GM21360 (cell line): Measurements from ENCODE around the gene FSD1L.
"Not testable (repeated sequence)": the region's sequence is repeated elsewhere in the genome, so short reads cannot be mapped to it uniquely, and the experiment has no call there.

ENCODE experiments used
- ATAC-seq: cut with Tn5 transposase; IDR thresholded peaks from one replicate; pipeline ENCODE4 v1.9.1; 2021; ENCODE audit warnings: mild to moderate bottlenecking, moderate library complexity; ENCODE audit not compliant: unreplicated experiment

Gene FSD1L

GRCh38 chr9:105483618-105484017, 35.8 kb downstream of the FSD1L start:
- peak; percentile 85 for ATAC-seq

DNA sequence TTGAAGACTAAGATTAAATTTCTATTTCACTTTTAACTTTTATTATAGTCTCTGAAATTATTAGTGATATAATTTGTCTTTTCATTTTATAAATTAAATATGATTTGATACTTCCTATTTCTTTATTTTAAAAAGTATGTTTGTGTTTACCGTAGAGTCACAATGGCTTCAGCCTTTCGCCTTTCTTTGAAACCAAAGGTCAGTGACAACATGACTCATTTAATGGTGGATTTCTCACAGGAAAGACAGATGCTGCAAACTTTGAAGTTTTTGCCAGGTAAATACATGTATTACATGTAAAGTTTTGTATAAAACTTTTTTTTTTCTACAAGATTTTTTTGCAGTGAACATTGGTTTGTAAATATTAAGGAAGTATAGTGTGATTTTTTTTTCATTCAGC, 36.4 kb downstream of the FSD1L start:
- ATAC-seq: no peak

- ATAC-seq: no peak
Measured at GRCh38 chr9:105485131-105485530, 37.3 kb downstream of the FSD1L start.

DNA sequence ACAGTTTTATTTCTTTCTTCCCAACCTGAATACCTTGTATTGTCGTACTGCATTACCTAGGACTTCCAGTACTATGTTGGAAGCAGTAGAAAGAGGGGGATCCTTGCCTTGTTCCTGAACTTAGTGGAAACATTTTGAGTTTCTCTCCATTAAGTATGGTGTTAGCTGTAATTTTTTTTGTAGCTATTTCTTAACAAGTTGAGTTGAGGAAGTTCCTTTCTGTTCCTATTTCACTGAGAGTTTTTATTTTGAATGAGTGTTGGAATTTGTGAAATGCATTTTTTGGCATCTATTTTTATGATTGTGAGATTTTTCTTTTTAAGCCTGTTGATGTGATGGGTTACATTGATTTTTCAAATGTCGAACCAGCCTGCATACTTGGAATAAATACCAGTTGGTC, 49.0 kb downstream of the FSD1L start:
- no peak for ATAC-seq

GRCh38 chr9:105497704-105498103, 49.9 kb downstream of the FSD1L start:
- ATAC-seq: no peak

- ATAC-seq: peak; percentile 89
Measured at GRCh38 chr9:105500108-105500766, 52.4 kb downstream of the FSD1L start.

DNA sequence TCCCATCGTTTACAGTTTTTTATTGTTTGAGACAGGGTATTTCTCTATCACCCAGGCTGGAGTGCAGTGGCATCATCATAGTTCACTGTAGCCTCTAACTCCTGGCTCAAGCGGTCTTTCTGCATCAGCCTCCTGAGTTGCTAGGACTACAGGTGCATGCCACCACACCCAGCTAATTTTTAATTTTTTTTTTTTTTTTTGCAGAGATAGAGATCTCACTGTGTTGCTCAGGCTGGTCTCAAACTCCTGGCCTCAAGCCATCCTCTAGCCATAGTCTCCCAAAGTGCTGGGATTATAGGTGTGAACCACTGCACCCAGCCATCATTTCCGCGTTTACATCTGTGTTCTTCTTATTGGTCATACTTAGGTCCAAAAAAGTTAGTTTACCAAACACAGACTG, 53.6 kb downstream of the FSD1L start:
- ATAC-seq: no peak

- no peak for ATAC-seq
Measured at GRCh38 chr9:105502276-105502675, 54.4 kb downstream of the FSD1L start.

GRCh38 chr9:105503881-105504280, 56.0 kb downstream of the FSD1L start:
- peak; percentile 32 for ATAC-seq

DNA sequence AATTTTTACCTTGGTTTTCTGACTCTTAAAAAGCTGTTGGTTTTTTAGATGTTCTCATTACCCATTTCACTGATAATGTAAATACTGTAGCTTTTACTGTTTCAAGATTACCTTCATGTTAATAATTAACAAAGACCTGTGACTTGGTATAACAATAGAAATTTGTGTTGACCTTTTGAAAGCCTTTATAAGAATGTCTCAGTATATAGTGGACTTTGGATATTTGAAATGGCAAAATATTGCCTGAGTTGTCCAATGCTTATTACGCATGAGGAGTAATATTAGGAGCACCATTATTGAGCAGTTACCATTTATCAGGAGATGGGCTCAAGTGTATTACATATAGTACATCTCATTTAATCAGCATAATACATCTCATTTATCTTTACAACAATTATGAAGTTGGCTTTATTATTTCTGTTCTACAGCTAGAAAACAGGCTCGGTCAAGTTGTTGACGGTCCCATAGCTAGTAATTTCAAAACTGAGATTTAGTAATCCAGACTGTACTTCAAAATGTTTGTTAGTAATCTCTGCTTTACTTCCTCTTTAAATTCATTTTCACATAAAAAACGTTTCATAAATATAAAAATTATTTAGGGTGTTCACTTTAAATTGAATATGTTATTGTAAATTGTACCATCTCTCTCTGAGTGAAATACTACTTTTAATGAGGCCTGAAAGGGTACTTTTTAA, 59.4 kb downstream of the FSD1L start:
- ATAC-seq: no peak

- no peak for ATAC-seq
Measured at GRCh38 chr9:105508530-105508929, 60.7 kb downstream of the FSD1L start.

- ATAC-seq: peak; percentile 54
Measured at GRCh38 chr9:105510024-105510423, 62.2 kb downstream of the FSD1L start.

- no peak for ATAC-seq
Measured at GRCh38 chr9:105511446-105511845, 63.6 kb downstream of the FSD1L start.

DNA sequence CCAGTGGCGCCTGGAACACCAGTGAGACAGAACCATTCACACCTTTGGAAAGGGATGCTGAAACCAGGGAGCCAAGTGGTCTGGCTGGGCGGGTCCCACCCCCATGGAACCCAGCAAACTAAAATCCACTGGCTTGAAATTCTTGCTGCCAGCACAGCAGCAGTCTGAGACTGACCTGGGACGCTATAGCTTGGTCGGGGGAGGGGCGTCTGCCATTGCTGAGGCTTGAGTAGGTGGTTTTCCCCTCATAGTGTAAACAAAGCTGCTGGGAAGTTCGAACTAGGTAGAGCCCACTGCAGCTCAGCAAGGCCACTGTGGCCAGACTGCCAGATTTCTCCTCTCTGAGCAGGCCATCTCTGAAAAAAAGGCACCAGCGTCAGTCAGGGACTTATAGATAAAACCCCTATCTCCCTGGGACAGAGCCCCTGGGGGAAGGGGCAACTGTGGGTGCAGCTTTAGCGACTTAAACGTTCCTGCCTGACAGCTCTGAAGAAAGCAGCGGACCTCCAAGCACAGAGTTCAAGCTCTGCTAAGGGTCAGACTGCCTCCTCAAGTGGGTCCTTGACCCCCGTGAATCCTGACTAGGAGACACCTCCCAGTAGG, 68.1 kb downstream of the FSD1L start:
- ATAC-seq: no peak

GRCh38 chr9:105519710-105520369, 72.0 kb downstream of the FSD1L start:
- peak; percentile 75 for ATAC-seq

DNA sequence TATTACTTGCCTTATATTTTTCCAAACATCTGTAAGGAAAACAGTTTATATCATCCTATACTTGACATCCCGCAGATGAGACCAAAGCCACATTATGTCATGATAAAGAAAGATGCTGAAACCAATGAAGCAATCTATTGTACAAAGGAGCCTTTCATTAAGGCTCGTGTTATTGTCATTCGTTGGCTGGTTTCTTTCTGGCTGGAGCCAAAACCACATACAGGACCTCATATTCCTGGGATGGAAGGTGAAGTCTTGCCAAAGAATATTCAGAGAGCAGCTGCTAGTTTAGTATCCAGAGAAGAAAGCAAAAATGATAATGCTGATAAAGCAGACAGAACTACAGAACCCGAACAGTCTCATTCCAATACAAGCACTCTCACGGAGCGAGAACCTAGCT, 73.2 kb downstream of the FSD1L start:
- not testable (repeated sequence) for ATAC-seq

DNA sequence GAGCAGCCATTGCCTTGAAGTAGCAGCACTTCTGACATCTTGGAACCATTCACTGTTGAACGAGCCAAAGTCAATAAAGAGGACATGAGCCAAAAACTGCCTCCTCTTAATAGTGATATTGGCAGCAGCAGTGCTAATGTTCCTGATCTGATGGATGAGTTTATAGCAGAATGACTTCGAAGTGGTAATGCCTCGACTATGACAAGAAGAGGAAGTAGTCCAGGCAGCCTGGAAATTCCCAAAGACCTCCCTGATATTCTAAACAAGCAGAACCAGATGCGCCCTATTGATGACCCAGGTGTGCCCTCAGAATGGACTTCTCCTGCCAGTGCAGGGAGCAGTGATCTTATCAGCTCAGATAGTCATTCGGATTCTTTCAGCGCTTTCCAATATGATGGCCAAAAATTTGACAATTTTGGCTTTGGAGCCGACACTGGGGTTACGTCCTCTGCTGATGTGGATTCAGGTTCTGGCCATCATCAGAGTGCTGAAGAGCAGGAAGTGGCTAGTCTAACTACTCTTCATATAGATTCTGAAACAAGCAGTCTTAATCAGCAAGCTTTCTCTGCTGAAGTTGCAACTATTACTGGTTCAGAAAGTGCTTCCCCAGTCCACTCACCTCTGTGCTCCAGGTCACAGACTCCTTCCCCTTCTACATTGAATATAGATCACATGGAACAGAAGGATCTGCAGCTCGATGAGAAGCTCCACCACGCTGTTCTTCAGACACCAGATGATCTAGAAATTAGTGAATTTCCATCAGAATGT, 75.0 kb downstream of the FSD1L start:
- ATAC-seq: peak; percentile 61

DNA sequence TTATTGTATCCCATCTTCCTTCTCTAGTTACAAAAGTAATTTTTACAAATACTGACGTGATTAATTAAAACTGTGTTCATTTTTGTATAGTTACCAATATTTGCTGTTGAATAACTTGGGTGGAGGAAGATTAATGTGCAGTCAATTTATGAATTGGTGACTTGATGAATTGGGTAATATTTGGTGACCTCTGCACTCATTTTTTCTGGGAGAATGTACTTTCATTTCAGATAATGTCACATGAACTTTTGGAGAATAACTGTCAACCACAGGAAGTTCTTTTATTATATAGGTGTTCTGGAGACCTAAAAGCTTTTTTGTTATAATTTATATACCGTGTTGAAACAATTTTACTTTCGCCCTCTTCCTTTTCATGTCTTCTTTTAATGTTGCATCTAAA, 83.7 kb downstream of the FSD1L start:
- no peak for ATAC-seq

DNA sequence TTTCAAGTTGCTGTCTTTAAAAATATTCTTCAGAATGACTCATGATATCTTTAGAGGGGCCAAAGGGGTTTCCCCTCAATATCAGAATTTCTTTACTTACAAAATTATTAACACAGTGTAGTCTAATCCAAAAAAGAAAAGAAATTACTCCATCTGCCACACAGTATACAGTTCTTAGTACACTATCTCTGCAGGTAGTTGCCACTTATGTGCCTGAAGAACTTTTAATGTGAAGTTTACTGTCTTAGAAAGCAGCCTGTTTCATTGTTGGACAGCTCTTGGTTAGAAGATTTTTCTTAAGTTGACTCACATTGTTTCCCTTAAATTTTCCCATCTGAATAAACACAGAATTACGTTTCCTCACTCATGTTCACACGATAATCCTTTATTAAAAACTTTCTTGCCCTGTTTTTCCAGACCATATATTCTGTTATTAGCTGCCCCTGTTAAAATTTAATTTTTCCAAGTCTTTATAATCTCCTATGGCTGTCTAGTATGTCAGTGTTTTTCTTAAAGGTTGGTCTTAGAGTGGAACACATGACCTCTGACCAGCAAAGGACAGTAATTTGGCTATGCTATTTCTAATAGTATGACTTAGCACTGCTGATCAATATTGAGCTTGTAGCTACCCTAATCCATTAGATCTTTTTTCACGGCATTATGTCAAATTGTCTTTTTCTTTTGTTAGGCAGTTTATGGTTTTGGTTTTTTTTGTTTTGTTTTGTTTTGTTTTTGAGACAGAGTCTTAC, 88.3 kb downstream of the FSD1L start:
- peak; percentile 69 for ATAC-seq

DNA sequence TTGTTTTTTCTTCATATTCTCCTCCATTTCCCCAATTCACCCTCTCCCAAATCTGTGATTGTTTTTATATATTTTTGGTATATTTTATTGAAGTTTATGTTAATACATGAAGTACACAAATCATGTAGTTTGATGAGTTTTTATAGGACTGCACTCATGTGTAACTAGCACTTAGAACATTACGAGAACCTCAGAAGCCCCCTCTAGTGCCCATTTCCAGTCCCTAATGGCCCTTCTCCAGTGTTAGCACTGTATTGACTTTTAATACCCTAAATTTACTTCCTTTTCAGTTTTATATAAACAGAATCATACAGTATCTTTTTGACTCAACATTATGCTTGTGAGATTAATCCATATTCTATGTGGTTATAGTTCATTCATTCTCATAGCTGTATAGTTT, 91.6 kb downstream of the FSD1L start:
- ATAC-seq: no peak
